ENCODE results near the gene PLCB2. TPM values are rescaled to one million over a fixed set of nuclear protein-coding genes. Genes with fewer than 3 reads are reported as not detected.

The PLCB2 gene
- total RNA-seq, 1 experiment from 2014 or later: 0.92 TPM

DNA sequence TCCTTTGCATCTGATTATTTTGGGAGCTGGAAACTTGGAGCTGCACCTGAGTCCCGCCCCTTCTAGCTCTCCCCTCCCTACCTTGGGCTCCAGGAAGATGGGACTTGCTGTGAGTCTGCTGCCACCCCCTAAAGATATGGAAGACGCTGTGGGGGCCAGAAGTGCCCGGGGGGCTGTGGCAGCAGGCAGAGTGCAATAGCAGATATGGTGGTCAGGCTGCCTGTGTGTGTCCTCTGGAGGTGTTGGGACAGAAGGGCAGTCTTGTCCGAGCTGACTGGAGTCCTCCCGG is 68.4 kb downstream of the PLCB2 start:
- no peak for DNase-seq
- peak overlapping the region; percentile 48; the same call in 1 of the 2 replicates for H3K4me3 ChIP-seq
- H4K20me1 ChIP-seq (ENCODE audit: insufficient read depth): no peaks in the 10 kb centered on the region
- no peak overlapping the region for H3K27ac ChIP-seq
- H2AFZ ChIP-seq: no peak overlapping the region
- no peaks in the 10 kb centered on the region for H3K9me2 ChIP-seq (ENCODE audit: insufficient read depth)
- no peaks in the 10 kb centered on the region for H3K36me3 ChIP-seq (ENCODE audit: low read depth)
- no TSS peak for BruUV-seq (replicated peaks)
- no peaks in the 10 kb centered on the region for H3K27me3 ChIP-seq (ENCODE audit: insufficient read depth, low read depth)
- H3K4me2 ChIP-seq: peak overlapping the region; percentile 88
- no peaks in the 10 kb centered on the region for H3K79me2 ChIP-seq (ENCODE audit: low read depth)
- intact Hi-C loops (cut with micrococcal nuclease; ENCODE audit: unreplicated experiment): loop anchor here (2.0 kb wide), 1 partner anchor 27 kb away; no protein-coding TSS in a partner anchor
- no peaks in the 10 kb centered on the region for H3K9me3 ChIP-seq (ENCODE audit: insufficient read depth, low read depth)
- POLR2A ChIA-PET (ENCODE audit: unreplicated experiment): interaction anchor here (0.5 to 0.6 kb wide), 4 partner anchors 14 to 204 kb away, joined by 3 to 6 read pairs (median 4); no protein-coding TSS in a partner anchor
- H3F3A ChIP-seq (ENCODE audit: insufficient read depth, low read depth): peaks cover 11% of the 10 kb centered on the region; the same call in 1 of the 2 replicates
- CTCF ChIA-PET: interaction anchor here (0.6 to 2.3 kb wide), 4 partner anchors 21 to 35 kb away, joined by 5 to 28 read pairs (median 6); no protein-coding TSS in a partner anchor
- TF ChIP-seq, protein P1, sequence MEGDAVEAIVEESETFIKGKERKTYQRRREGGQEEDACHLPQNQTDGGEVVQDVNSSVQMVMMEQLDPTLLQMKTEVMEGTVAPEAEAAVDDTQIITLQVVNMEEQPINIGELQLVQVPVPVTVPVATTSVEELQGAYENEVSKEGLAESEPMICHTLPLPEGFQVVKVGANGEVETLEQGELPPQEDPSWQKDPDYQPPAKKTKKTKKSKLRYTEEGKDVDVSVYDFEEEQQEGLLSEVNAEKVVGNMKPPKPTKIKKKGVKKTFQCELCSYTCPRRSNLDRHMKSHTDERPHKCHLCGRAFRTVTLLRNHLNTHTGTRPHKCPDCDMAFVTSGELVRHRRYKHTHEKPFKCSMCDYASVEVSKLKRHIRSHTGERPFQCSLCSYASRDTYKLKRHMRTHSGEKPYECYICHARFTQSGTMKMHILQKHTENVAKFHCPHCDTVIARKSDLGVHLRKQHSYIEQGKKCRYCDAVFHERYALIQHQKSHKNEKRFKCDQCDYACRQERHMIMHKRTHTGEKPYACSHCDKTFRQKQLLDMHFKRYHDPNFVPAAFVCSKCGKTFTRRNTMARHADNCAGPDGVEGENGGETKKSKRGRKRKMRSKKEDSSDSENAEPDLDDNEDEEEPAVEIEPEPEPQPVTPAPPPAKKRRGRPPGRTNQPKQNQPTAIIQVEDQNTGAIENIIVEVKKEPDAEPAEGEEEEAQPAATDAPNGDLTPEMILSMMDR (conservative IDR thresholded peaks at IDR 0.05): no peak
- TF ChIP-seq EZH2 (IDR thresholded peaks at IDR 0.05; ENCODE audit: low read depth): no peak
- H3K4me1 ChIP-seq (replicated peaks; ENCODE audit: insufficient read depth): peaks cover 49% of the 10 kb centered on the region

DNA sequence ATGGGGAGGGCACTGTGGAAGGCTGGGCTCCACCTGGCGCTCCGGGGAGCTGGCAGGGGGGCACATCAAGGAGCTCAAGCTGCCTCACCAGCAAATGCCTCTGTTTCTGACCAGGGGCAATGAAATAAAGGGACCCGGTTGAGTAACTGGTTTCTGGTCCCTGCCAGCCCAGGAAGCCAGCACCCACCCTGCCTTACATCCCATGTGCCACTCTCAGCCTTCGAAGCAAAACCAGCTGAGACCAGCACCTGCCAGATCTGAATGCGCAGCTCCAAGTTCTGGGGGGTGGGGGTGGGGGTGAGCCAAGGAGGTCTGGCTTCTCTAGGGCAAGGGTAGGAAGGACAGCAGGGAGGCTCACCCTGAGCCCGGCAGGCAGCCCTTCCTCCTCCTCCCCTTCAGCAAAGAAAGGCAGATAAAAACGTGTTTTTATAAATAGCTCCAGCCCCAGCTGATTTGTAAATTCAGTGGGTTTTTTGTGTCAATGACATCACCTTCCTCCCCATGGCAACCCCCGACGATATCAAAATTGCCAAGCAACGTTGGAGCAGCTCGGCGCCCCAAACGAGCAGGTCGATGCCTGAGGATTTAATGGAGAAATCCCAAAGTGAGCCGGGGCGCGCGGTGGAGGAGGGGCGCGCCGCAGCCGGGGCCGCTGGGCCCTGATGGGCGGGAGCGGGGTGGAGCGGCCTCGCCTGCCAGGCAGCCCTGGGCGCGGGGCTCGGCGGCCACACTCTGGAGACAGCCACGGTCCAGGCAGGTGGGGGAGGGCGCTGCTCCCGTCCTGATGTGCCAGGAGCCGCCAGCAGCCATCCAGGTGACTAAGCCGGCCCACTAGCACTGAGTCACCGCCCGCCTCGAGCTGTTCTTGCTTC is 69.0 kb downstream of the PLCB2 start, which contains the start of gene PAK6:
TSS of gene PAK6 (plus strand) at position 532 of the 872 bp plus-strand sequence. CDS start 25,723 bp downstream, outside the sequence.
- no peaks in the 10 kb centered on the region for H3K9me2 ChIP-seq (ENCODE audit: insufficient read depth)
- CTCF ChIA-PET: interaction anchor here (0.6 to 2.3 kb wide), 4 partner anchors 21 to 35 kb away, joined by 5 to 28 read pairs (median 6); no protein-coding TSS in a partner anchor
- POLR2A ChIA-PET (ENCODE audit: unreplicated experiment): interaction anchor here (0.5 to 0.6 kb wide), 5 partner anchors 13 to 205 kb away, joined by 3 to 13 read pairs (median 5); no protein-coding TSS in a partner anchor

More for the DNA sequence above, 69.0 kb downstream of the PLCB2 start, which contains the start of gene PAK6:
- intact Hi-C loops (cut with micrococcal nuclease; ENCODE audit: unreplicated experiment): loop anchor here (2.0 kb wide), 1 partner anchor 28 kb away; no protein-coding TSS in a partner anchor
- no peaks in the 10 kb centered on the region for H4K20me1 ChIP-seq (ENCODE audit: insufficient read depth)
- H3K4me3 ChIP-seq: peak within 1 kb of the TSS; percentile 48; the same call in 1 of the 2 replicates
- BruUV-seq (replicated peaks): no TSS peak
- no peaks in the 10 kb centered on the region for H3K79me2 ChIP-seq (ENCODE audit: low read depth)
- H3K4me1 ChIP-seq (replicated peaks; ENCODE audit: insufficient read depth): peaks cover 51% of the 10 kb centered on the region
- DNase-seq: peak; percentile 77 to 94
- 0 out of 2 replicates have a peak within 1 kb of the TSS, but pooled peaks have one; percentile 19 for H3K27ac ChIP-seq
- peaks cover 11% of the 10 kb centered on the region; the same call in 1 of the 2 replicates for H3F3A ChIP-seq (ENCODE audit: insufficient read depth, low read depth)
- H3K27me3 ChIP-seq (ENCODE audit: insufficient read depth, low read depth): no peaks in the 10 kb centered on the region
- no peaks in the 10 kb centered on the region for H3K36me3 ChIP-seq (ENCODE audit: low read depth)
- 0 out of 2 replicates have a peak within 1 kb of the TSS, but pooled peaks have one; percentile 55 for H2AFZ ChIP-seq
- peak within 1 kb of the TSS; percentile 88 for H3K4me2 ChIP-seq
- no peaks in the 10 kb centered on the region for H3K9me3 ChIP-seq (ENCODE audit: insufficient read depth, low read depth)
- TF ChIP-seq EZH2 (IDR thresholded peaks at IDR 0.05; ENCODE audit: low read depth): no peak
- TF ChIP-seq, protein P1 (conservative IDR thresholded peaks at IDR 0.05): no peak

Other genes with a start within 250 kb of the PLCB2 start
- 8.2 and 11.0 TPM in 2 replicates for gene BMF, start 199.1 kb downstream of the PLCB2 start, total RNA-seq (2021)
- gene BUB1B, start 146.9 kb downstream of the PLCB2 start, total RNA-seq (2021): 74.3 and 75.3 TPM in 2 replicates
- 10.7 and 11.7 TPM in 2 replicates for gene PAK6, start 68.9 kb downstream of the PLCB2 start, total RNA-seq (2021)
- gene ANKRD63, start 24.9 kb downstream of the PLCB2 start, total RNA-seq (2021): not detected in 2 replicates
- gene INAFM2, start 15.8 kb upstream of the PLCB2 start, total RNA-seq (2021): 2.4 and 3.1 TPM in 2 replicates
- 141 and 168 TPM in 2 replicates for gene CCDC9B, start 33.0 kb upstream of the PLCB2 start, total RNA-seq (2021)
- not detected in 2 replicates for gene PHGR1, start 43.1 kb upstream of the PLCB2 start, total RNA-seq (2021)
- 0.35 and 0.63 TPM in 2 replicates for gene DISP2, start 50.3 kb upstream of the PLCB2 start, total RNA-seq (2021)
- gene KNSTRN, start 74.8 kb upstream of the PLCB2 start, total RNA-seq (2021): 85.2 and 95.6 TPM in 2 replicates
- gene IVD, start 97.9 kb upstream of the PLCB2 start, total RNA-seq (2021): 82.5 and 83.7 TPM in 2 replicates
- 17.3 and 19.1 TPM in 2 replicates for gene BAHD1, start 133.0 kb upstream of the PLCB2 start, total RNA-seq (2021)
- 30.6 and 34.3 TPM in 2 replicates for gene CHST14, start 163.0 kb upstream of the PLCB2 start, total RNA-seq (2021)